ENCODE results near the gene MRPL50. TPM values are rescaled to one million over a fixed set of nuclear protein-coding genes. Genes with fewer than 3 reads are reported as not detected.

Gene MRPL50
- total RNA-seq, 2 donors from 2014 or later: 15.0 to 19.9 TPM

GRCh38 chr9:101354765-101355708 is 43.4 kb downstream of the MRPL50 start:
- no peak for ATAC-seq
- no peak for DNase-seq
- intact Hi-C loops (cut with DNase I): no loop called here

DNA sequence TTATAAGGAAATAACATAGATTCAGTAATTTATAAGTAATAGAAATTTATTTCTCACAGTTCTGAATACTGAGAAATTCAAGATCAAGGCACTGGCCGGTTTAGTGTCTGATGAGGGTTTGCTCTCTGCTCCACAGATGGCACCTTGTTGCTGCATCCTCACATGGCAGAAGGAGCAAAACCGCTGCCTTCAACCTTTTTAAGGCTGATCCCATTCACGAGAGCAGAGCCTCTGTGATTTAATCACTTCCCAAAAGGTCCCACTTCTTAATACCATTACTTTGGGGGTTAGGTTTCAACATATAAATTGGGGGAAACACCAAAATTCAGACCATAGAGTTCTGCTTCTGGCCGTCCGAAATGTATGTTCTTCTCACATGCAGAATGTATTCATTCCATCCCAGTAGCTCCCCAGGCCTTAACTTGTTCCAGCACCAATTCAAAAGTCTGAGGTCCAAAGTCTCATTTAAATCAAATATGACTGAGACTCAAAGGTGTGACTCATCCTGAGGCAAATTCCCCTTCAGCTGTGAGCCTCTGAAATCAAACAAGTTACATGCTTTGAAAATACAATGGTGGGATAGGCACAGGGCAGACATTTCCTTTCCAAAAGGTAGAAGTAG is 44.2 kb downstream of the MRPL50 start:
- no peak for DNase-seq
- intact Hi-C loops (cut with DNase I): no loop called here
- ATAC-seq: no peak

GRCh38 chr9:101353683-101354082 is 44.7 kb downstream of the MRPL50 start:
- ATAC-seq: no peak
- intact Hi-C loops (cut with DNase I): no loop called here
- no peak for DNase-seq

- intact Hi-C loops (cut with DNase I): no loop called here
- ATAC-seq (no peak), DNase-seq (no peak)
Observed at GRCh38 chr9:101352892-101353463, 45.4 kb downstream of the MRPL50 start.

DNA sequence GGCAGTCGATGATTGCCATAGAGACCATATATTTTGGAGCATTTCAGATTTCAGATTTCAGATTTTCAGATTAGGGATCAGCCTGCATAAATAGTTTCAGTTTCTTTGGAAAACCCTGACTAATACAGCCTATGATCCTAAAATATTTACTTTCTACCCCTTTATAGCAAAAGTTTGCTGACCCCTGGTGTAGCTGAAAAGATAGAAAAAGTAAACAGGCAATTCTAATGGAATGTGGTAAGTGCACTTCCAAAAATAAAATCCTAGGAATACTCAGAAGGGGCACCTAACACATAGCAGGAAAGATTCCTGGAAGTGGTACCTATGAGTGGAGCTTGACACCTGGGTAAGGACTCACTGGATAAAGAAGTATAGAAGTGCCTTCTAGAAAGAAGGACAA is 48.1 kb downstream of the MRPL50 start:
- intact Hi-C loops (cut with DNase I): no loop called here
- ATAC-seq: no peak

DNA sequence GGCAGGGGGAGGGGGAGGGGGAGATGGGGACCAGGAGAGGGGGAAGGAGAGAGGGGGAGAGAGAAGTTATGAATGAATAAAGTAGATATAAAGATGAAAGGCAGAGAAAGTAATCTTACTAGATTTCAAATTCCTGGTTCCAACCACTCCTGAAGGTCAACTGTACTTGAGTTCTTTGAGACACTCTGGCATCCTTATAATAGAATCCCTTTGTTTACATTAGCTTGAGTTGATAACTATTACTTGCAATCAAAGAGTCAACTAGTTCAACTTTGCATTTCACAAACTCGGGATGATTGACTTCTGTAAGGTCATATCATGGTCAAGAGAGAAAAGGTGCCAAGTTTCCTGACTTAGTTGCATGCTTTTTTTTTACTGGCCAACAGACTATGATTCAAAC is 55.8 kb downstream of the MRPL50 start:
- no peak for DNase-seq
- ATAC-seq: no peak

More for the DNA sequence above, 48.1 kb downstream of the MRPL50 start:
- no peak for DNase-seq

DNA sequence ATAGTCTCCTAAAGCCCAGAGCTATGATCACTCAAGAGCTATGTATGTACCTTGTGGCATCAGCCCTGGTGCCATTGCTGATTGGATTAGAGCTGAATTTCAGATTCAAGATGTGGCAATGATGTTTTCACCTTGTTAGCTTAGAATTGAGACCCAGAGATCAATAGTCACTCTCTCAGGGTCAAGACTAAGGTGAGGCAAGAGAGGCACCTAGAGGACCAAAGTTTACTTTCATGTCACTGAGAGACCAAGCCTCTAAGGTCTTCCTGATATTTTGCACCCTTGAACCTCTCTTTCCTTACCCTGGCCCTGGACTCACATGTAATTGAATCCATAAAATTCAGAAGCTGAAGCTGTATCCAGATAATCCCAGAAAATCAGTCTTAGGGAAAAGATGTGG is 56.5 kb downstream of the MRPL50 start:
- no peak for ATAC-seq
- DNase-seq: no peak
- intact Hi-C loops (cut with DNase I): no loop called here

More for the DNA sequence above, 55.8 kb downstream of the MRPL50 start:
- intact Hi-C loops (cut with DNase I): no loop called here

Other genes with a start within 250 kb of the MRPL50 start
- under 1 TPM in 1 of 2 donors, not detected in 1; 0.16 TPM for gene BAAT, start 13.6 kb downstream of the MRPL50 start, total RNA-seq
- gene ZNF189, start 233 bp upstream of the MRPL50 start, total RNA-seq: 10 to 100 TPM; 18.9 to 36.7 TPM
- 1 to 10 TPM in 1 of 2 donors, under 1 TPM in 1; 0.53 to 1.4 TPM for gene ALDOB, start 37.2 kb upstream of the MRPL50 start, total RNA-seq
- gene RNF20, start 135.2 kb upstream of the MRPL50 start, total RNA-seq: 10 to 100 TPM; 39.8 to 41.1 TPM
- gene PPP3R2, start 196.4 kb upstream of the MRPL50 start, total RNA-seq: not detected